GM18870 (cell line): ENCODE measurements around the gene GLG1.
"Not testable (repeated sequence)": the region's sequence is repeated elsewhere in the genome, so short reads cannot be mapped to it uniquely, and the experiment has no call there.

ENCODE experiments used
- ATAC-seq: cut with Tn5 transposase; IDR thresholded peaks from one replicate; pipeline ENCODE4 v1.9.1; 2021; ENCODE audit warnings: moderate library complexity; ENCODE audit not compliant: unreplicated experiment

GLG1 gene

GRCh38 chr16:74606521-74607309, at the start of gene GLG1:
Gene GLG1 (minus strand): TSS chr16:74607114. CDS start chr16:74607094, 20 bp downstream.
- peak; percentile 72 for ATAC-seq

- ATAC-seq = no peak
Measured at GRCh38 chr16:74654536-74655050, 47.7 kb upstream of the GLG1 start.

- not testable (repeated sequence) for ATAC-seq
Measured at GRCh38 chr16:74652883-74653282, 46.0 kb upstream of the GLG1 start.

GRCh38 chr16:74652249-74652648, 45.3 kb upstream of the GLG1 start:
- no peak for ATAC-seq

GRCh38 chr16:74651841-74652240, 44.9 kb upstream of the GLG1 start:
- ATAC-seq = no peak

GRCh38 chr16:74650966-74651567, 44.2 kb upstream of the GLG1 start:
- no peak for ATAC-seq

- no peak for ATAC-seq
Measured at GRCh38 chr16:74649839-74650504, 43.1 kb upstream of the GLG1 start.

GRCh38 chr16:74641969-74642368, 35.1 kb upstream of the GLG1 start:
- ATAC-seq = no peak

- ATAC-seq = no peak
Measured at GRCh38 chr16:74637742-74638453, 31.0 kb upstream of the GLG1 start.

GRCh38 chr16:74635303-74635702, 28.4 kb upstream of the GLG1 start:
- no peak for ATAC-seq

GRCh38 chr16:74633686-74634085, 26.8 kb upstream of the GLG1 start:
- ATAC-seq = no peak

GRCh38 chr16:74627506-74628220, 20.7 kb upstream of the GLG1 start:
- ATAC-seq = no peak

GRCh38 chr16:74626741-74627416, 20.0 kb upstream of the GLG1 start:
- peak; percentile 41 for ATAC-seq

GRCh38 chr16:74625500-74626350, 18.8 kb upstream of the GLG1 start:
- ATAC-seq = no peak

- no peak for ATAC-seq
Measured at GRCh38 chr16:74623839-74624235, 16.9 kb upstream of the GLG1 start.

GRCh38 chr16:74623214-74623838, 16.4 kb upstream of the GLG1 start:
- ATAC-seq = no peak

GRCh38 chr16:74622005-74622404, 15.1 kb upstream of the GLG1 start:
- ATAC-seq = no peak

- ATAC-seq = no peak
Measured at GRCh38 chr16:74617206-74617788, 10.4 kb upstream of the GLG1 start.
